ENCODE measurements around the gene PAMR1.
"Not testable (repeated sequence)": the region's sequence is repeated elsewhere in the genome, so short reads cannot be mapped to it uniquely, and the experiment has no call there.

PAMR1 gene

GRCh38 chr11:35554491-35555437 is 29.3 kb upstream of the PAMR1 start:
- Histone ChIP-seq H3K27ac (ENCODE audit: insufficient read depth, low read length, poor library complexity, severe bottlenecking) (no peak overlapping the region), H3K27me3 (replicated peaks; ENCODE audit: control insufficient read depth, insufficient read depth, low read length, poor library complexity, severe bottlenecking) (peaks cover 3% of the 10 kb centered on the region), H3K4me1 (ENCODE audit: control insufficient read depth, insufficient read depth, low read length, poor library complexity, severe bottlenecking) (no peaks in the 10 kb centered on the region), H3K4me3 (ENCODE audit: insufficient read depth, low read depth, low read length, poor library complexity, severe bottlenecking) (no peak overlapping the region), H3K36me3 (ENCODE audit: control insufficient read depth, insufficient read depth, low read length) (no peaks in the 10 kb centered on the region), H3K9me3 (ENCODE audit: control insufficient read depth, low read length) (no peaks in the 10 kb centered on the region)
- DNase-seq, result no peak

- no peaks in the 10 kb centered on the region for H3K36me3 ChIP-seq (ENCODE audit: control insufficient read depth, insufficient read depth, low read length)
- peaks cover 3% of the 10 kb centered on the region for H3K27me3 ChIP-seq (replicated peaks; ENCODE audit: control insufficient read depth, insufficient read depth, low read length, poor library complexity, severe bottlenecking)
- no peak overlapping the region for H3K4me3 ChIP-seq (ENCODE audit: insufficient read depth, low read depth, low read length, poor library complexity, severe bottlenecking)
- H3K9me3 ChIP-seq (ENCODE audit: control insufficient read depth, low read length), result no peaks in the 10 kb centered on the region
- no peaks in the 10 kb centered on the region for H3K4me1 ChIP-seq (ENCODE audit: control insufficient read depth, insufficient read depth, low read length, poor library complexity, severe bottlenecking)
- no peak overlapping the region for H3K27ac ChIP-seq (ENCODE audit: insufficient read depth, low read length, poor library complexity, severe bottlenecking)
- no peak for DNase-seq
Observed at GRCh38 chr11:35553831-35554230, 28.4 kb upstream of the PAMR1 start.

- DNase-seq, result no peak
- H3K4me3 ChIP-seq (ENCODE audit: insufficient read depth, low read depth, low read length, poor library complexity, severe bottlenecking), result no peak overlapping the region
- H3K4me1 ChIP-seq (ENCODE audit: control insufficient read depth, insufficient read depth, low read length, poor library complexity, severe bottlenecking), result no peaks in the 10 kb centered on the region
- no peaks in the 10 kb centered on the region for H3K36me3 ChIP-seq (ENCODE audit: control insufficient read depth, insufficient read depth, low read length)
- no peak overlapping the region for H3K27ac ChIP-seq (ENCODE audit: insufficient read depth, low read length, poor library complexity, severe bottlenecking)
- no peaks in the 10 kb centered on the region for H3K27me3 ChIP-seq (replicated peaks; ENCODE audit: control insufficient read depth, insufficient read depth, low read length, poor library complexity, severe bottlenecking)
- H3K9me3 ChIP-seq (ENCODE audit: control insufficient read depth, low read length), result no peaks in the 10 kb centered on the region
Observed at GRCh38 chr11:35553021-35553420, 27.6 kb upstream of the PAMR1 start.

GRCh38 chr11:35552616-35553015 is 27.2 kb upstream of the PAMR1 start:
- Histone ChIP-seq H3K4me1 (ENCODE audit: control insufficient read depth, insufficient read depth, low read length, poor library complexity, severe bottlenecking) (no peaks in the 10 kb centered on the region), H3K27me3 (replicated peaks; ENCODE audit: control insufficient read depth, insufficient read depth, low read length, poor library complexity, severe bottlenecking) (no peaks in the 10 kb centered on the region), H3K9me3 (ENCODE audit: control insufficient read depth, low read length) (no peaks in the 10 kb centered on the region), H3K36me3 (ENCODE audit: control insufficient read depth, insufficient read depth, low read length) (no peaks in the 10 kb centered on the region), H3K27ac (ENCODE audit: insufficient read depth, low read length, poor library complexity, severe bottlenecking) (no peak overlapping the region), H3K4me3 (ENCODE audit: insufficient read depth, low read depth, low read length, poor library complexity, severe bottlenecking) (no peak overlapping the region)
- DNase-seq, result no peak

- no peak overlapping the region for H3K27ac ChIP-seq (ENCODE audit: insufficient read depth, low read length, poor library complexity, severe bottlenecking)
- H3K4me3 ChIP-seq (ENCODE audit: insufficient read depth, low read depth, low read length, poor library complexity, severe bottlenecking), result no peak overlapping the region
- H3K27me3 ChIP-seq (replicated peaks; ENCODE audit: control insufficient read depth, insufficient read depth, low read length, poor library complexity, severe bottlenecking), result no peaks in the 10 kb centered on the region
- H3K36me3 ChIP-seq (ENCODE audit: control insufficient read depth, insufficient read depth, low read length), result no peaks in the 10 kb centered on the region
- no peaks in the 10 kb centered on the region for H3K4me1 ChIP-seq (ENCODE audit: control insufficient read depth, insufficient read depth, low read length, poor library complexity, severe bottlenecking)
- no peak for DNase-seq
- H3K9me3 ChIP-seq (ENCODE audit: control insufficient read depth, low read length), result no peaks in the 10 kb centered on the region
Observed at GRCh38 chr11:35550374-35551036, 25.1 kb upstream of the PAMR1 start.

- H3K4me3 ChIP-seq (ENCODE audit: insufficient read depth, low read depth, low read length, poor library complexity, severe bottlenecking), result no peak overlapping the region
- no peaks in the 10 kb centered on the region for H3K27me3 ChIP-seq (replicated peaks; ENCODE audit: control insufficient read depth, insufficient read depth, low read length, poor library complexity, severe bottlenecking)
- H3K4me1 ChIP-seq (ENCODE audit: control insufficient read depth, insufficient read depth, low read length, poor library complexity, severe bottlenecking), result no peaks in the 10 kb centered on the region
- H3K27ac ChIP-seq (ENCODE audit: insufficient read depth, low read length, poor library complexity, severe bottlenecking), result no peak overlapping the region
- H3K36me3 ChIP-seq (ENCODE audit: control insufficient read depth, insufficient read depth, low read length), result no peaks in the 10 kb centered on the region
- no peak for DNase-seq
- H3K9me3 ChIP-seq (ENCODE audit: control insufficient read depth, low read length), result no peaks in the 10 kb centered on the region
Observed at GRCh38 chr11:35549787-35550186, 24.4 kb upstream of the PAMR1 start.

- Histone ChIP-seq H3K27me3 (replicated peaks; ENCODE audit: control insufficient read depth, insufficient read depth, low read length, poor library complexity, severe bottlenecking) (no peaks in the 10 kb centered on the region), H3K9me3 (ENCODE audit: control insufficient read depth, low read length) (no peaks in the 10 kb centered on the region), H3K27ac (ENCODE audit: insufficient read depth, low read length, poor library complexity, severe bottlenecking) (no peak overlapping the region), H3K4me1 (ENCODE audit: control insufficient read depth, insufficient read depth, low read length, poor library complexity, severe bottlenecking) (no peaks in the 10 kb centered on the region), H3K36me3 (ENCODE audit: control insufficient read depth, insufficient read depth, low read length) (no peaks in the 10 kb centered on the region), H3K4me3 (ENCODE audit: insufficient read depth, low read depth, low read length, poor library complexity, severe bottlenecking) (no peak overlapping the region)
- no peak for DNase-seq
Observed at GRCh38 chr11:35548925-35549561, 23.6 kb upstream of the PAMR1 start.

- H3K27ac ChIP-seq (ENCODE audit: insufficient read depth, low read length, poor library complexity, severe bottlenecking); H3K36me3 ChIP-seq (ENCODE audit: control insufficient read depth, insufficient read depth, low read length); H3K4me1 ChIP-seq (ENCODE audit: control insufficient read depth, insufficient read depth, low read length, poor library complexity, severe bottlenecking); H3K4me3 ChIP-seq (ENCODE audit: insufficient read depth, low read depth, low read length, poor library complexity, severe bottlenecking); DNase-seq; H3K9me3 ChIP-seq (ENCODE audit: control insufficient read depth, low read length); H3K27me3 ChIP-seq (replicated peaks; ENCODE audit: control insufficient read depth, insufficient read depth, low read length, poor library complexity, severe bottlenecking): not testable (repeated sequence)
Observed at GRCh38 chr11:35547995-35548394, 22.6 kb upstream of the PAMR1 start.

DNA sequence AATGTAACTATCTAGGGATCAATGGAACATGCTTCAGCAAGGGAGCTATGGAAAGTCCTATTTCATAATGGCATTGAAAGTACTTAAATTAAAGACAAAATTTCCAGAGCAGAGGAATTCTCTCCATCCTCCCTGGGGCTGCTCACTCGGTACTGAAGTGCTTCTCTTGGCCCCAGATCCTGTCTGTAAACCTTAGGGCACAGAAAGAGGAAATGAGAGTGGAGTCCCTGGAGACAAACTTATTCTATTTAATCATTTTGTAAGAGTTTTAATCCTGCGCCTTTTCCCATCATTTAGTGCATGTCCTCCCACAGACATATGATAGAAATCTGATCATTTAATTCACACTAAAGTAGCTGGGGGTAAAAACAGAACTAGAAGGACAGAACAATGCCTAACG is 20.9 kb upstream of the PAMR1 start:
- Histone ChIP-seq H3K27ac (ENCODE audit: insufficient read depth, low read length, poor library complexity, severe bottlenecking) (no peak overlapping the region), H3K27me3 (replicated peaks; ENCODE audit: control insufficient read depth, insufficient read depth, low read length, poor library complexity, severe bottlenecking) (no peaks in the 10 kb centered on the region), H3K36me3 (ENCODE audit: control insufficient read depth, insufficient read depth, low read length) (no peaks in the 10 kb centered on the region), H3K4me3 (ENCODE audit: insufficient read depth, low read depth, low read length, poor library complexity, severe bottlenecking) (no peak overlapping the region), H3K4me1 (ENCODE audit: control insufficient read depth, insufficient read depth, low read length, poor library complexity, severe bottlenecking) (no peaks in the 10 kb centered on the region), H3K9me3 (ENCODE audit: control insufficient read depth, low read length) (no peaks in the 10 kb centered on the region)
- DNase-seq, result no peak
